NB4 (cell line): ENCODE data around the gene SPDYE17.
"Not testable (repeated sequence)": the region's sequence is repeated elsewhere in the genome, so short reads cannot be mapped to it uniquely, and the experiment has no call there.

Experiments
- POLR2A ChIP-seq: IDR thresholded peaks from 2 replicates; pipeline ENCODE4 v1.6.1; 2011; ENCODE audit warnings: mild to moderate bottlenecking; ENCODE audit not compliant: insufficient read length; ENCODE audit errors: extremely low read depth
- TF ChIP-seq, protein P1 (sequence below): IDR thresholded peaks from one replicate; pipeline ENCODE4 v1.5.1; 2012; ENCODE audit warnings: low read depth, low read length

DNA sequence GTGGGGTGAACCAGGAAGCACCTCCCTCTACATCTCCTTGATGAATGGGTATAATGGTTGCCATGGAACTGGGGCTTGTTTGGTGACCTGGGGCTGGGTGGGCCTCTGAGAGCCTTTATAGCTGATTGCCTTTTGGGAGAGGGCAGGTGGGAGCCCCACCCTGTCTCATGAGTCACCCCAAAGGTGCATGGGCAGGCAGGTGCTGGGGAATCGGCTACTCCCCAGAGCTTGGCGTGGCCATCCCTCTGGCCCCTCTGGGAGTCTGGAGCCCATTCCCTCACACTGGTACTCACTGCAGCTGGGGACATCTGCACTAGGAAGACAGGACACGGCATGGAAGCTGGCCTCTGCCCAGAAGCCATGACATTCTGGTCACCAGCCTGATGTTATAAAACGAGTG is 30.4 kb upstream of the SPDYE17 start, which contains the start of gene SPDYE18:
- not testable (repeated sequence) for TF ChIP-seq POLR2A
- TF ChIP-seq, protein P1, sequence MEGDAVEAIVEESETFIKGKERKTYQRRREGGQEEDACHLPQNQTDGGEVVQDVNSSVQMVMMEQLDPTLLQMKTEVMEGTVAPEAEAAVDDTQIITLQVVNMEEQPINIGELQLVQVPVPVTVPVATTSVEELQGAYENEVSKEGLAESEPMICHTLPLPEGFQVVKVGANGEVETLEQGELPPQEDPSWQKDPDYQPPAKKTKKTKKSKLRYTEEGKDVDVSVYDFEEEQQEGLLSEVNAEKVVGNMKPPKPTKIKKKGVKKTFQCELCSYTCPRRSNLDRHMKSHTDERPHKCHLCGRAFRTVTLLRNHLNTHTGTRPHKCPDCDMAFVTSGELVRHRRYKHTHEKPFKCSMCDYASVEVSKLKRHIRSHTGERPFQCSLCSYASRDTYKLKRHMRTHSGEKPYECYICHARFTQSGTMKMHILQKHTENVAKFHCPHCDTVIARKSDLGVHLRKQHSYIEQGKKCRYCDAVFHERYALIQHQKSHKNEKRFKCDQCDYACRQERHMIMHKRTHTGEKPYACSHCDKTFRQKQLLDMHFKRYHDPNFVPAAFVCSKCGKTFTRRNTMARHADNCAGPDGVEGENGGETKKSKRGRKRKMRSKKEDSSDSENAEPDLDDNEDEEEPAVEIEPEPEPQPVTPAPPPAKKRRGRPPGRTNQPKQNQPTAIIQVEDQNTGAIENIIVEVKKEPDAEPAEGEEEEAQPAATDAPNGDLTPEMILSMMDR, result not testable (repeated sequence)
